HG03571 (cell line): Measurements from ENCODE around the gene RAPGEF2.
A peak's percentile ranks its signal among the peaks of the same experiment; 100 is the strongest.
"Not testable (repeated sequence)": the region's sequence is repeated elsewhere in the genome, so short reads cannot be mapped to it uniquely, and the experiment has no call there.

Experiments used
- ATAC-seq: cut with Tn5 transposase; IDR thresholded peaks from one replicate; pipeline ENCODE4 v1.9.1; 2021; ENCODE audit not compliant: unreplicated experiment

The RAPGEF2 gene

GRCh38 chr4:159235779-159236368 is 133.0 kb downstream of the RAPGEF2 start:
- no peak for ATAC-seq

- no peak for ATAC-seq
Measured at GRCh38 chr4:159237975-159238374, 135.1 kb downstream of the RAPGEF2 start.

- ATAC-seq, result no peak
Measured at GRCh38 chr4:159238631-159239030, 135.8 kb downstream of the RAPGEF2 start.

- no peak for ATAC-seq
Measured at GRCh38 chr4:159239629-159240028, 136.8 kb downstream of the RAPGEF2 start.

DNA sequence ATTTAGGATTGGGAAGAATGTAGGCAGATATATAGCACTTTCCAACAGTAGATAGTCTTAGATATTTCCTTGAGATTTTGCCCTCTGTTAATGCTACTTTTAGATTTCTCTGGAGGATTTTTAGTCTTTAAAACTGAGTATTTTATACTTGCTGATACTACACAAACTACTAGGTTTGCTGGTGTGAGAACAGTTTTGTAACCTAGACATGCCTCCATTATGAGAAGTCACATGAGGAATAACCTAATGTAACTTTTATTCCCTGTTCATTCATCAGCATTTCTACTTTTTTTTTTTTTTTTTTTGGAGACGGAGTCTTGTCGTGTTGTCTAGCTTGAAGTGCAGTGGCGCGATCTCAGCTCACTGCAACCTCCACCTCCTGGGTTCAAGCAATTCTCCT is 137.2 kb downstream of the RAPGEF2 start:
- ATAC-seq, result no peak

DNA sequence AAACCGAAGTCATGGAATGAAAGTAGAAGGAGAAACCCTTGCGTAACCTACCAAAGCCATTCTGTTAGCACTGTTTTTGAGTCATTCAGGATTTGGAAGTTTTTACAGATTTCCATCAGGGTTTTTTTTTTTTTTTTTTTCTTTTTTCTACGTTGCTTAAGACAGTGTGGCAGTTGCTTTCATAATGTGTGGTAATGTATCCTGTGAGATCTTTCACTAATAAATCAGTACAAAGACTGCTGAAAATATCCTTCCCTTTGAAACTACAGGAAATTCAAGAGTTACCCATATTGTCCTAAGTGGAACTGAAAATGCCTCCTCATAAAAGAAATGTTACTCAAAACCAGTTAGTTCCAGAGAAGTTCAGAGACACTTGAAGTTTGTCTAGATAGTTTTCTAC is 137.8 kb downstream of the RAPGEF2 start:
- ATAC-seq, result no peak

DNA sequence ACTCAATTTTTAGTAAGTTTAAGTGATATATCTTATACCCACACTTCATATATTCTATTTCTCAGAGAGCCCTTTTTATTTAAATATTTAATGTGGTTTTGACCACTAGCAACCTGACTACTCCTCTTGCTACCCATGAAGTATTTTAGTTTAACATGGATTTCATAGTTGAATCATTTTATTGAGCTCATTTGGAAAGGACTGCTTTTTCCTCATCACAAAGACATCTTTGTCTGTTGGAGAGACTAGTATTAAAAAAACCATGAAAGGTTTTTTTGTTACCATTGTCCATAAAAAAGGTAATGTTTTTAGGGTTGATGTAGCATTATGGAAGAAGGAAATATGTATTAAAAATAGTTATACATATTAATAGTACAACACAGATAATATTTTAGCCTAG is 139.5 kb downstream of the RAPGEF2 start:
- ATAC-seq, result no peak

DNA sequence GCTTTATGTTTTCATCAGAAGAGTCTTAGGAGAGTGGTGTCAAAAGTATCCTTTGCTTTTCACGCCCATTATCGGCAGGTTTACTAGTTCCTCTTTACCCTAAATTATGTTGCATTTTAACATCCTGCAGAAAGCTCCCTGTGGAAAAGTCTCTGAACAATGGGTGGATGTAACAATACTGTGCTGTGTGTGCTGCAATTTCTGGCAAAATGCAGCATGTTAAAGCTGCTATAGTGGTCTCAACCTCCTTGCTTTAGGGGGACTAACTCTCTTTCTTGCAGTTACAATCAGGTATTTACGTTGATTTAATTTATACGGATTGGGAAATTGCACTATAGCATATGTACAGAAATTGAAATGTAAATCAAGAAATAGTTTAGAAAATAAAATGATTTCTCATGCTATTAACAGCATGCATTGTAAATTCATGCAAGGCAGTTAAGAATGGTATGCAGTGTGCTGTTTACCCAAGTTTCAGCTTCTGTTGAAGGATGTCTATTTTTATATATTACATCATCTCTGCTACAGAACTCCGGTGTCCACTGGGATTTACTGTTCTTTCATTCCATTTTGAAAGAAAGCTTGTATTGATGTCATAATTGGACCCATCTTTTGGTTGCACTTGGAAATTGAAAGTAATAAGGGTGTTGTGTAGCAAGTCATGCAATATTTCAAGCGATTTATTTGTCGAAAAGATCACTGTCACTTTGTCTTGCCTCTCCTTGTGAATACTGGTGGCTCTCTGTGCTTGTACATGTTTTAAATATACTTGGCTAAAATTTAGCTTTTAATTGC is 145.7 kb downstream of the RAPGEF2 start:
- ATAC-seq, result no peak

DNA sequence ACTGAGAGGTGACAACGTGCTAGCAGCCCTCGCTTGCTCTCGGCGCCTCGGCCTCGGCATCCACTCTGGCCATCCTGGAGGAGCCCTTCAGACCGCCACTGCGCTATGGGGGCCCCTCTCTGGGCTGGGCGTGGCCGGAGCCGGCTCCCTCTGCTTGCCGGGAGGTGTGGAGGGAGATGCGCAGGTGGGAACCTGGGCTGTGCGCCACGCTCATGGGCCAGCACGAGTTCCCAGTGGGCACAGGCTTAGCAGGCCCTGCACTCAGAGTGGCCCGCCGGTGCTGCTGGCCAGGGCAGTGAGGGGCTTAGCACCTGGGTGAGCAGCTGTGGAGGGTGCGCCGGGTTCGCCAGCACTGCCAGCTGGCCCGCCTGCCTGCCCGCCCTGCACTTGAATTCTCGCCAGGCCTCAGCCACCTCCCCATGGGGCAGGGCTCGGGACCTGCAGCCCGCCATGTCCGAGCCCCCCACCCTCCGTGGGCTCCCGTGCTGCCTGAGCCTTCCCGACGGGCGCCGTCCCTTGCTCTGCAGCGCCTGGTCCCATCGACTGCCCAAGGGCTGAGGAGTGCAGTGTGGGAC is 148.0 kb downstream of the RAPGEF2 start:
- no peak for ATAC-seq

- not testable (repeated sequence) for ATAC-seq
Measured at GRCh38 chr4:159251580-159251979, 148.7 kb downstream of the RAPGEF2 start.

DNA sequence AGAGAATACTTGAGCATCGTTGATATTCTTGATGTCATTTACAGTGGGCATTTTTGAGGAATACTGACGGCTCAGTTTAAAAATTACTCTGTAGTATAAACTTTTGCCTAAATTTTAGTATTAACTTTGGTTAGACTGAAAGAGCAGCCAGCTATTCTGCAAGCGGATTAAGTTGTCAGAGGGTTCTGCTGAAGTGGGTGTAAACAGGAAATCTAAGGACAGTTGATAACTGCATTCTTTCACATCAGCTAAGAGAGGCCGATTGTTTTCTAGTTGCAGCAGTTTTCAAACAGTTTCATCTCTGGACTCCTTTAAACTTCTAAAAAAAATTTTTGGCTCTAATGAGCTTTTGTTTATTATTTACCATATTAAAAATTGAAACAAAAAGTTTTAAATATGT is 149.6 kb downstream of the RAPGEF2 start:
- ATAC-seq, result no peak

GRCh38 chr4:159256037-159256436 is 153.2 kb downstream of the RAPGEF2 start:
- no peak for ATAC-seq

DNA sequence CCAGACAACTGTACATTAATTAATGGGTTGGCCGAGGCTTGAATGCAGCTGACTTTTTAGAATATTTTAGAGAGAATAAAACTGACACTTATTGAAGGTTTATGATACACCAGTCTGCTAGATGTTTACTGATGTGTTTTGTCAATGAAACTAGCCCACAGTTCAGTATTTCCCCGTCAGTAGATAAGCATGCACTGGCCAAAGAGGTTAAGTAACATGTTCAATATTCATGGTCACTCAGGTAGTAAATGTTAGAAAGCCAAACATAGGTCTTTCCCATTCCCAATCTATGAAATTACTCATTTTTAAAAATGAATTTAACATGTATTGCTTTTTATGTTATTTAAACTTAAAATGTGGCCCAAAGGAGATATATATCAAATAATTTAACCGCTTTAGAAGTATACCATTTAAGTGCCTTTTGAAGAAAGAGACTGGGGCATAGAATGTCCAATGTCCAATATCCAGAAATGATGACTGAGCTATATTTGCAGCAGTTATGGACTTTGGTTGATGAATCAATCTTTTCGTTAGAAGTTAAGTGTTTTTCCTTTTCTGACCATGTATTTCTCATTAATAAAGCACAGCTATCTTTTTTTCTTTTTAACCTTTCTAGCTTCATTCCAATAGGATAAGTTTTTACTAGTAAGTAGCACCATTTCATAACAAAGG is 156.1 kb downstream of the RAPGEF2 start:
- no peak for ATAC-seq

DNA sequence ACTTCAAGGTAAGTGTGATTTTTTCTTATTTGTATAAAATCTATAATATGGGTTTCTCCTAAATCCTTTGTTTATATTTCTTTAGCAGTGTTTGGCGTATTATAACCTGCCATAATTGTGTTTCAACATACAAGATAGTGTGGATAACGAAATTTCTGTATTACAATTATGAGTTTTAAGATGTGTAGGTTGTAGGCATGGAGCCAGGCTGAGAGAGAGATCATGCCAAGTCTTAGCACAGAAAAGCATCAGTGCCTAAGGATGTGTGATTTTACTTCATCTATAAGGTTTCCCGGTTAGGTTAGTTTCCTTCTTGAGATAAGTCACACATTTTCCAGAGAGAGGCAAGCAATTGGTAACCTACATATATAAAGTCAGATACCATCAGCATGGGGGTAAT is 161.2 kb downstream of the RAPGEF2 start:
- ATAC-seq, result no peak

DNA sequence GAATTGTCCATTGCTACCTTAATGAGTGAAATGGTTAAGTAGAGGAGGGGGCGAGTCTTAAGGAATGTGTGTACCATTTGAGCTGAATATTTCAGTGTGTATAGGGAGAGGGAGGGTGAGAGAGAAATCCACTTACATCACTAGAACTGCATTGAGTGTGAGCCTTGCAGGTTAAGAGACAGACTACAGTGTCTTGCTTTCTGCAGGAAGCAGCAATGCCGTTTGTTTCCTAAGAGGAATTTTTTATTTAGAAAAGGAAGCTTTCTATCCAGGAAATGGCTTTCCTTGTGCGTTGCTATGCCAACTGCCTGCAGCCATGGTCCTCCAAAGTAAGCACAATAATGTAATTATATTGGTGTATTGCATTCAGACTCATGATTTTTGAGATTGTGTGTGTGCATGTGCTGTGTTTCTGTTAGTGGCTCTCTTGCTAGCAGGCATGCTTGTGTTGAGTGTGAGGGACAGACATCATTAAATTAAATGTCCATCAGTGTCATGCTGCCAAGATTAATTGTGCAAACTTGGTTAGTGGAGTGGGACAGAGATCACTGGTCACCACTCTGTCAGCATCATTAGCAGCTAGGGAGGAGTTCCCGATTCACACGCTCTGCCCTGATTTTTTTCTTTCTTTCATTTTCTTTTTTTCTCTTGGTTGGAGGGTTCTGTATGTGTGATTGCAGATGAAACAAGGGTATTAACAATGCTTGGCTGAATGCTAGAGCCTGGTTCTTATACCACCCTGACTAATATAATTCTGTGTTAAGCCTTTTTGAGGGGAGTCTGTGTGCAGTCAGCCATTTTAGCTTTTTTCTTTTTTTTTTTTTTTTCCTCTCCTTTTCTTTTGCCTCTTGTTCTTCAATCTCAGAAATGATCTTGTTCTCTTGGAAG is 164.3 kb downstream of the RAPGEF2 start:
- peak; percentile 72 for ATAC-seq

DNA sequence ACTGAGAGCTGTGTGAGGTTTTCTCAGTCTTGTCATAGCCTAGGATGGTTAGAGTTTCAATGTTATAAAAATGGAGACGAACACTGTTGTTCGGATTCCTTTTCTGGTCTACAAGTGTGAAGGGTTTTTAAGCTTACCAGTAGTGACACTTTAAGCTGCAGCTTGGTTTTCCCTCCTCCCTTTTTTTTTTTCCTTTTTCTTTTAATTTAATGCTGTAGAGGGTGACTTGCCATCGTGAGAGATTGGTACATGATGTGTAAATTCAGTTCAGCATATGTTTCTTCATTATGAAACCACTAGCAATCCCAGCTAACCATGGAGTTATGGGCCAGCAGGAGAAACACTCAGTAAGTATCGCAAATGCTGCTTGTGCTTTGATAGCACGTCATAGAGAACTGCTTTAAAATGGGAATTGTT is 165.0 kb downstream of the RAPGEF2 start:
- ATAC-seq, result no peak

DNA sequence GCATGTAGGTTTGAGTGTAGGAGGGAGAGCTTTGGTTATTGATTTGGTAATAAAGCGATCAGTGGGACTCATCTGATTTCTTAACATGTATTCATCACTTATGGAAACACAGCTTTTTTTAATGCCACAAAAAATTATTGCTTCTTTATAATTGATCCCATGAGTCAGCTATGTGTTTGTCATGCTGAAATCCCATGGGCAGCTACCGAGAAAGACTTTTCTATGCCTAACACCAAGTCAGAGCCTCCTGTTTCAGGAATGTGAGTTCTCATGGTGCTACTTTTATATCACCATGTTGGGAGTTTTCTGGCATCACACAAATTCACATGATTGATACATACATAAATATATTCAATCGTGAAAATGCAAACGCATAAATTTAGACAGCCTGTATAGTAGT is 165.7 kb downstream of the RAPGEF2 start:
- ATAC-seq, result no peak

DNA sequence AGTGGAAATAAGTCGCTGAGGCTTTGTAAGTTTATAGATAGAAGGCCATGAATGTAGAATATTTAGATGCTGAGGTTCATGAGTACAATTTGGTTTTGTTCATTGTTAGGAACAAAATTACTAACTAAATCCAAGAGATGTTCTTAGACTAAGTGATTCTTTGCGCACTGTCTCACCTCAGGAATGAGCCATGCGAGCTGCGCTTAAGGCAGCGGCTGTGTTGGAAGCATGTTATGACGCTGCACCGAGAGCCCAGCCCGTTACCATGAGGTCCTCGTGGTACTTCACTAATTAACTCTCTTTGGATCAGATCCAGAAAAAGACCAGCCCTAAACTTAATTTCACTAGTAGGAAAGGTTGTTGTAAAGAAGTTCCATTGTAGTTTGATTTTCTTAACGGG is 166.2 kb downstream of the RAPGEF2 start:
- ATAC-seq, result no peak

- no peak for ATAC-seq
Measured at GRCh38 chr4:159269956-159270355, 167.1 kb downstream of the RAPGEF2 start.

- ATAC-seq, result no peak
Measured at GRCh38 chr4:159271856-159272255, 169.0 kb downstream of the RAPGEF2 start.
